Islet of Langerhans (tissue), 1 donor: Measurements from ENCODE around the gene SFXN5.

Experiments
- FAIRE-seq: peaks from one replicate; lab custom pipeline; 2011; peaks lifted over from hg19 to GRCh38; lab: Jason Lieb, UNC

The SFXN5 gene

GRCh38 chr2:72897785-72898584 is 173.5 kb downstream of the SFXN5 start:
- FAIRE-seq: no peak

DNA sequence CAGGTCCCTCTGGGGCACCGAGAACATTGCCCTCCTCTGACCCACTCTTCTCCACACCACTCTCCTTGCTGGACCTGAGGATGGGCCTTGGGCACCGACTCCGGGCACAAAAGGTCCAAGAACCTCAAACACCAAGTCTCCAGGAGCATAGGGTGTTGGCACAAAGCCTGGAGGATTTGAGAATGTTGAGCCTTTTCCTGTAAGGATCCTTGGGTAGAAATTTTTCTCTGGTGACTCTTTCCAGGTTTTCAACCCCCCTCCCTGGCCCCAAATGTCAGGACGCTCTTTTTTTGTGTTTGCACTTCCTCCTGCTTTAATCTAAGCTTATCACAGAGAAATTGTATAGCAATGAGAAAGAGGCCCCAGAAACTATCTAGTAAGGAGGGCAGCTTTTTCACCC is 175.1 kb downstream of the SFXN5 start:
- no peak for FAIRE-seq

DNA sequence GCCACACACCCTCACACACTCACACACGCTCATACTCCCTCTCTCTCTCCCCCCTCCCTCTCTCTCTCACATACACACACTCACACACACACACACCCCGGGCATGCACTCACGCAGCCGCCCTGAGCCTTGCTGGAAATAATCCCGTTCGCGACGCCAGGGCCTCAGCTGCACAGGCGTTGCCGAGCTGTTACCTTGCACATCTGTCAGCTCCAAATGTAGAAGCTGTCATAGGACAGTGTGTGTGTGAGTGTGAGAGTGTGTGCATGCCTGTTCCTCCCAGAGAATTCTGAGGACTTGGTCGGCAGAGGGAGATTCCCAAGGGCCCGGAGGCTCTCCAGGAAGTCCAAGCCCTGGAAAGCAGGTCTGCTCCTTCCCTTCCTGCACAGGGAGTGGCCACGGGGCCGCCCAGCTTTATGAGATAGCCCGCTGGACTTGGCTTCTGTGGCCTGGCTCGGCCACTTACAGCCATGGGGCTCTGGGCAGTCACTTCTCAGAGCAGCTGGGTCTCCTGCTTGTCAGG is 175.7 kb downstream of the SFXN5 start:
- no peak for FAIRE-seq

- no peak for FAIRE-seq
Measured at GRCh38 chr2:72895154-72895553, 176.4 kb downstream of the SFXN5 start.

GRCh38 chr2:72894514-72894913 is 177.0 kb downstream of the SFXN5 start:
- no peak for FAIRE-seq

DNA sequence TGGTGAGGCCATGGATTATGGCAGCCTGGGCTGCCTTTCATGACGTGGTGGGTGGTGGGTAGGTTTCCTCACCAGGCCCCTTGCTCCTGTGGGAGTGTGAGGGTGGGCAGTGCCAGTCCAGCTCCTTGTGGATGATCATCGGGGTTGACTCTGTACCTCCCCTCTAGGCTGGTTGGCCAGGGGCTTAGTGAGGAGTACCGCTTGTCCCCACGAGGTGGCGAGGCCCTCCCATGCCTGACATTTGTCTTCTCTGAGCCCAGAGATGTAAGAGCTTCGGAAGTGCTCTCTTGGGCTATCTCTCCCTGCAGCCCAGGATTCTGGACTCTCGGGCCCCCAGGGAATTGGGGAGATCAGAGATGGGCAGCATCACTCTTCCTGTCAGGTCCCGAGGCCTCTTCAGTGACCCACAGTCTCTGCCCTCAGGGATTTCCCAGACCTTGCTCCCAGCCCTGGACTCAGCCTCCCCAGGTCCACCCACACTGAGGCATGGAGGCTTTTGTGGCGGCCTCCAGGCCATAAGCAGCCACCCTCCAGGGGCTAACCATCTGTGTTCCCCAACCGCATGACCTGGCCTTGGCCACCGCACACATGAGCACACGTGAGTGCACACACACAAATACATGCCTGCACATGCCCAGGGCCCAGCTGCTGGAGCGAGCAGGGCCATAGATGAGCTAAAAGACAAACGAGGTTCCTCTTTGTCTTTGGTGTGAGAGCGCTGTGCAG is 177.8 kb downstream of the SFXN5 start:
- FAIRE-seq: no peak

DNA sequence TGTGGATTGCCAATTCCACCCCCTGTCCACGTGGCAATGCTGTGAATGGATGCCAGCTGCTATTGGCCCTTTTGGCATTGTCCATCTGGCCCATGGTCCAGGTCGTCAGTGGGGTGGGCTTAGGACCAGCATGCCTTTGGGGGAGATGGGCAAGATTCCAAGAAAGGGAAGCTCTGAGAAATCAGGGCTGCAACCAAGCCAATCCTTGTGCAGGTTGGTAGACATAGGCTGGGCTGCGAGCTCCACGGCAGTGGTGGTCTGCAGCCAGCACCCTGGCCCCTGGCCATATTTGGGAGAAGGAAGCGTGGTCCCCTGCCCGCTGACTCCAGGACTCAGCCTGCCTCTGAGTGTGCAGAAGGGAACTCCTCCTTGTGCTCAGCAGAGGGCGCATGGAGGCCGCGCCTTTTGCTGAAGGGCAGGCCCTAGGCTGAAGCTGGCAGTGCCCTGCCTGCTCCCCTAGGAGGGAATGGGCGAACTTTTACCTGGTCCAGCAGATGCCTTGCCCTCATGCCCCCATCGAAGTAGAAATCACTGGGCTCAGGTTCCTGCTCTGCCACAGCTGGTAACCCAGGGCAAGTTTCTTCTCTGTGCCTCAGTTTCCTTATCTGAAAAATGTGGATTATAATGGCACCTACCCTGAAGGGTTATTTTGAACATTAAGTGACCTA is 178.9 kb downstream of the SFXN5 start:
- no peak for FAIRE-seq
